Tibial nerve (tissue), 4 donors: ENCODE data around the gene ZBTB33. TPM values are rescaled to one million over a fixed set of nuclear protein-coding genes. Genes with fewer than 3 reads are reported as not detected.

Experiments
- DNase-seq, 2 donors: peaks; one replicate each; pipeline ENCODE4 v3.0.0-alpha.2; 2019; ENCODE audit warnings: low spot score in 2 of 2
- H3K27ac ChIP-seq, 4 donors: fragments of 200-600 bp; sonication (generic) in 3 of 4; one replicate each; pipeline ENCODE4 v1.5.1; 2017 to 2019; ENCODE audit warnings: mild to moderate bottlenecking in 1 of 4
- H3K27me3 ChIP-seq, 2 donors: fragments of 200-600 bp; sonication (generic) in 1 of 2; one replicate each; pipeline versions ENCODE4 v1.5.1 to v1.6.0; 2017 to 2019
- H3K36me3 ChIP-seq, 3 donors: fragments of 200-600 bp; sonication (generic); one replicate each; pipeline ENCODE4 v1.5.1; 2018 to 2019
- H3K4me1 ChIP-seq, 4 donors: fragments of 200-600 bp; sonication (generic) in 3 of 4; one replicate each; pipeline ENCODE4 v1.5.1; 2017 to 2019
- H3K4me3 ChIP-seq, 4 donors: fragments of 200-600 bp; sonication (generic) in 3 of 4; one replicate each; pipeline ENCODE4 v1.5.1; 2017 to 2019; ENCODE audit warnings: mild to moderate bottlenecking in 1 of 4, moderate library complexity in 1 of 4
- H3K9me3 ChIP-seq, 4 donors: fragments of 200-600 bp; sonication (generic) in 3 of 4; one replicate each; pipeline ENCODE4 v1.5.1; 2017 to 2019
- CTCF ChIP-seq, 5 experiments: fragments of 200-600 bp in 3 of 5; fragments of 450-650 bp in 2 of 5; sonication (generic) in 3 of 5; IDR thresholded peaks; one replicate each; pipeline ENCODE4 v1.5.1; 2016 to 2019; ENCODE audit warnings: antibody characterized with exemption in 5 of 5, mild to moderate bottlenecking in 3 of 5, moderate library complexity in 2 of 5
- EP300 ChIP-seq, 2 donors: sonication (generic); formaldehyde crosslinking; IDR thresholded peaks; one replicate each; pipeline ENCODE4 v1.6.1; 2017; ENCODE audit warnings: antibody characterized with exemption in 2 of 2, mild to moderate bottlenecking in 1 of 2
- POLR2A ChIP-seq, 2 donors: fragments of 450-650 bp; IDR thresholded peaks; one replicate each; pipeline ENCODE4 v1.6.1; 2017; ENCODE audit warnings: antibody characterized with exemption in 2 of 2, mild to moderate bottlenecking in 2 of 2, moderate library complexity in 2 of 2
- WGBS, 2 donors: methylation state at CpG; one replicate each; pipeline ENCODE4 v1.1.5; 2018; 5-methylcytosine and 5-hydroxymethylcytosine counted together
- total RNA-seq, 4 donors: library from RNA; depleted of rRNA; stranded (reverse); fragments of >200 nt; gene quantifications; one replicate each; pipeline ENCODE4 v1.1.0, GENCODE V29; 2016

The ZBTB33 gene
- total RNA-seq, 4 donors from 2014 or later, result 9.8 to 13.1 (median 11.4) TPM

GRCh38 chrX:120264341-120264740, 13.7 kb downstream of the ZBTB33 start:
- no peaks in the 10 kb centered on the region for H3K9me3 ChIP-seq
- no peak for DNase-seq
- no peak overlapping the region for H3K27ac ChIP-seq

GRCh38 chrX:120269373-120270035, 18.9 kb downstream of the ZBTB33 start:
- DNase-seq, result no peak
- Histone ChIP-seq H3K36me3 (no peaks in the 10 kb centered on the region), H3K27ac (peak overlapping the region in 1 of 4 donors; percentile 50), H3K9me3 (no peaks in the 10 kb centered on the region), H3K27me3 (no peaks in the 10 kb centered on the region), H3K4me1 (peaks cover 0 to 7% (median 0%) of the 10 kb centered on the region in 4 donors), H3K4me3 (no peak overlapping the region)
- WGBS, 2 donors, result 0 to 38% methylated on average over 1 of the region's 1 CpG
- TF ChIP-seq CTCF (IDR thresholded peaks at IDR 0.05), result no peak
- TF ChIP-seq EP300 (IDR thresholded peaks at IDR 0.05), result no peak
- no peak for TF ChIP-seq POLR2A (IDR thresholded peaks at IDR 0.05)

More at GRCh38 chrX:120264341-120264740, 13.7 kb downstream of the ZBTB33 start:
- no peaks in the 10 kb centered on the region for H3K36me3 ChIP-seq
- peaks cover 0 to 7% of the 10 kb centered on the region in 2 donors for H3K27me3 ChIP-seq
- peaks cover 0 to 2% (median 0%) of the 10 kb centered on the region in 4 donors for H3K4me1 ChIP-seq
- TF ChIP-seq EP300 (IDR thresholded peaks at IDR 0.05), result no peak
- TF ChIP-seq POLR2A (IDR thresholded peaks at IDR 0.05), result no peak
- no peak for TF ChIP-seq CTCF (IDR thresholded peaks at IDR 0.05)
- no peak overlapping the region for H3K4me3 ChIP-seq

GRCh38 chrX:120270567-120270966, 20.0 kb downstream of the ZBTB33 start:
- Histone ChIP-seq H3K27ac (no peak overlapping the region), H3K9me3 (no peaks in the 10 kb centered on the region), H3K27me3 (no peaks in the 10 kb centered on the region), H3K4me1 (peaks cover 0 to 7% (median 0%) of the 10 kb centered on the region in 4 donors), H3K4me3 (no peak overlapping the region), H3K36me3 (no peaks in the 10 kb centered on the region)
- TF ChIP-seq POLR2A (IDR thresholded peaks at IDR 0.05), result no peak
- TF ChIP-seq EP300 (IDR thresholded peaks at IDR 0.05), result no peak
- TF ChIP-seq CTCF (IDR thresholded peaks at IDR 0.05), result no peak
- DNase-seq, result no peak
- WGBS, 2 donors, result 70 to 74% methylated on average over 3 to 4 of the region's 4 CpGs

- H3K4me3 ChIP-seq, result no peak overlapping the region
- H3K4me1 ChIP-seq, result peaks cover 0 to 7% (median 0%) of the 10 kb centered on the region in 4 donors
- DNase-seq, result no peak
- no peaks in the 10 kb centered on the region for H3K9me3 ChIP-seq
- no peaks in the 10 kb centered on the region for H3K27me3 ChIP-seq
- H3K36me3 ChIP-seq, result no peaks in the 10 kb centered on the region
- WGBS, 2 donors, result 67 to 83% methylated on average over 2 of the region's 2 CpGs
- H3K27ac ChIP-seq, result no peak overlapping the region
- no peak for TF ChIP-seq EP300 (IDR thresholded peaks at IDR 0.05)
- no peak for TF ChIP-seq POLR2A (IDR thresholded peaks at IDR 0.05)
- TF ChIP-seq CTCF (IDR thresholded peaks at IDR 0.05), result no peak
Measured at GRCh38 chrX:120271218-120271617, 20.6 kb downstream of the ZBTB33 start.

- H3K4me1 ChIP-seq, result peaks cover 0 to 7% (median 0%) of the 10 kb centered on the region in 4 donors
- H3K27ac ChIP-seq, result no peak overlapping the region
- H3K27me3 ChIP-seq, result peaks cover 0 to 3% of the 10 kb centered on the region in 2 donors
- no peak overlapping the region for H3K4me3 ChIP-seq
- WGBS, 2 donors, result 51 to 67% methylated on average over 2 of the region's 2 CpGs
- H3K36me3 ChIP-seq, result no peaks in the 10 kb centered on the region
- DNase-seq, result no peak
- no peaks in the 10 kb centered on the region for H3K9me3 ChIP-seq
- no peak for TF ChIP-seq POLR2A (IDR thresholded peaks at IDR 0.05)
- no peak for TF ChIP-seq CTCF (IDR thresholded peaks at IDR 0.05)
- no peak for TF ChIP-seq EP300 (IDR thresholded peaks at IDR 0.05)
Measured at GRCh38 chrX:120274145-120274544, 23.5 kb downstream of the ZBTB33 start.
